Endothelial cell (in vitro differentiated cells): ENCODE measurements around the gene ATP13A1. TPM values are rescaled to one million over a fixed set of nuclear protein-coding genes. Genes with fewer than 3 reads are reported as not detected.
A peak's percentile ranks its signal among the peaks of the same experiment; 100 is the strongest.

Source experiments
- DNase-seq: peaks from one replicate; pipeline ENCODE4 v3.0.0; 2021; ENCODE audit warnings: low spot score
- H3K27ac Mint-ChIP-seq: one replicate; pipeline ENCODE4 v1.8.0; 2021; ENCODE audit warnings: mixed read lengths, inconsistent platforms; ENCODE audit not compliant: unreplicated experiment
- H3K27me3 Mint-ChIP-seq: one replicate; pipeline ENCODE4 v1.8.0; 2021; ENCODE audit warnings: mild to moderate bottlenecking, moderate library complexity, mixed read lengths, inconsistent platforms; ENCODE audit not compliant: unreplicated experiment
- H3K36me3 Mint-ChIP-seq: one replicate; pipeline ENCODE4 v1.8.0; 2021; ENCODE audit warnings: mild to moderate bottlenecking, low read depth, mixed read lengths, inconsistent platforms; ENCODE audit not compliant: unreplicated experiment
- H3K4me1 Mint-ChIP-seq: one replicate; pipeline ENCODE4 v1.8.0; 2021; ENCODE audit warnings: mild to moderate bottlenecking, mixed read lengths, inconsistent platforms; ENCODE audit not compliant: unreplicated experiment
- H3K4me3 Mint-ChIP-seq: one replicate; pipeline ENCODE4 v1.8.0; 2021; ENCODE audit warnings: mild to moderate bottlenecking, mixed read lengths, inconsistent platforms; ENCODE audit not compliant: unreplicated experiment
- H3K9me3 Mint-ChIP-seq: one replicate; pipeline ENCODE4 v1.8.0; 2021; ENCODE audit warnings: mixed read lengths, inconsistent platforms; ENCODE audit not compliant: unreplicated experiment
- CTCF ChIP-seq: fragments of 200-600 bp; sonication (generic); IDR thresholded peaks from one replicate; pipeline ENCODE4 v1.5.0; 2021; ENCODE audit warnings: antibody characterized with exemption; ENCODE audit not compliant: unreplicated experiment
- long read RNA-seq: library from polyadenylated mRNA; unstranded; transcript quantifications from one replicate; pipeline ENCODE4 v2.0.0, GENCODE V29; 2020; ENCODE audit not compliant: unreplicated experiment
- total RNA-seq: library from RNA; stranded (reverse); fragmentation: NEBNext Ultra II Directional; extraction: Animal tissue kit (Norgen Biotek cat#: 25700); gene quantifications from one replicate; pipeline ENCODE4 v1.2.1, GENCODE V29; 2021; ENCODE audit not compliant: unreplicated experiment

ATP13A1 gene
- total RNA-seq = 56.7 TPM
- long read RNA-seq, transcript ATP13A1-202 (26 exons, 3,861 nt) = major isoform, 10 of 18 reads
- long read RNA-seq, partial matches to known transcripts = 3 of 18 reads
- long read RNA-seq, other reads (novel, unspliced or antisense) = 5 of 18 reads

- peaks cover 14% of the 10 kb centered on the region for H3K36me3 Mint-ChIP-seq
- H3K4me3 Mint-ChIP-seq = peak within 1 kb of the TSS; percentile 94
These were observed at the start of gene ATP13A1 for GRCh38 chr19:19663256-19664120. TSS of gene ATP13A1 (minus strand) at chr19:19663676. CDS start at chr19:19663666, 10 bp downstream.

GRCh38 chr19:19711934-19712828 is 48.7 kb upstream of the ATP13A1 start:
- no peak for DNase-seq

More at GRCh38 chr19:19663256-19664120, at the start of gene ATP13A1:
- no peak for TF ChIP-seq CTCF
- Mint-ChIP-seq H3K27me3 (peaks cover 19% of the 10 kb centered on the region), H3K4me1 (peaks cover 21% of the 10 kb centered on the region), H3K27ac (peak within 1 kb of the TSS; percentile 98), H3K9me3 (no peaks in the 10 kb centered on the region)
- DNase-seq = peak; percentile 87

GRCh38 chr19:19711306-19711933 is 47.9 kb upstream of the ATP13A1 start:
- no peaks in the 10 kb centered on the region for H3K4me1 Mint-ChIP-seq
- H3K27ac Mint-ChIP-seq = no peak overlapping the region
- peaks cover 53% of the 10 kb centered on the region for H3K9me3 Mint-ChIP-seq
- H3K36me3 Mint-ChIP-seq = peaks cover 88% of the 10 kb centered on the region
- no peak for DNase-seq
- TF ChIP-seq CTCF = no peak
- H3K4me3 Mint-ChIP-seq = peak overlapping the region; percentile 77
- H3K27me3 Mint-ChIP-seq = peaks cover 8% of the 10 kb centered on the region

More at GRCh38 chr19:19711934-19712828, 48.7 kb upstream of the ATP13A1 start:
- TF ChIP-seq CTCF = no peak
- Mint-ChIP-seq H3K4me1 (no peaks in the 10 kb centered on the region), H3K27ac (no peak overlapping the region), H3K36me3 (peaks cover 92% of the 10 kb centered on the region), H3K27me3 (peaks cover 8% of the 10 kb centered on the region), H3K4me3 (peak overlapping the region; percentile 82), H3K9me3 (peaks cover 47% of the 10 kb centered on the region)

- Mint-ChIP-seq H3K27me3 (peaks cover 8% of the 10 kb centered on the region), H3K4me3 (peak overlapping the region; percentile 89), H3K27ac (no peak overlapping the region), H3K9me3 (peaks cover 59% of the 10 kb centered on the region), H3K36me3 (peaks cover 87% of the 10 kb centered on the region), H3K4me1 (no peaks in the 10 kb centered on the region)
- no peak for TF ChIP-seq CTCF
- no peak for DNase-seq
These were observed 47.0 kb upstream of the ATP13A1 start for GRCh38 chr19:19710506-19710905.
